H1 (cell line): ENCODE results near the gene QRICH2. TPM values are rescaled to one million over a fixed set of nuclear protein-coding genes. Genes with fewer than 3 reads are reported as not detected.

Source experiments
- CTCF ChIA-PET: fragments of 300-600 bp; sonication (Branson Sonifier 250); formaldehyde crosslinking; loops from one replicate; lab custom pipeline; 2021; ENCODE audit not compliant: partially characterized antibody; lab: Charles Lee
- POLR2A ChIA-PET: fragments of 300-600 bp; sonication (Branson Sonifier 250); formaldehyde crosslinking; loops from one replicate; lab custom pipeline; 2021; ENCODE audit warnings: inconsistent platforms; ENCODE audit not compliant: partially characterized antibody; lab: Charles Lee
- DNase-seq, 2 experiments: peaks; one replicate each; pipeline versions ENCODE4 v3.0.0 to v3.0.0-alpha.2; 2010 to 2022; ENCODE audit warnings: low spot score in 2 of 2, low read depth in 1 of 2, mixed read lengths in 1 of 2
- FAIRE-seq: peaks from 2 replicates; lab custom pipeline; 2011; peaks lifted over from hg19 to GRCh38; lab: Jason Lieb, UNC
- H2AFZ ChIP-seq: 2 replicates; pipeline ENCODE4 v1.8.1; 2012; ENCODE audit warnings: low read length, inconsistent platforms
- H2AK5ac ChIP-seq: 2 replicates; pipeline ENCODE4 v1.6.1; 2013; ENCODE audit warnings: low read depth, low read length
- H2BK120ac ChIP-seq: replicated peaks from 2 replicates; pipeline ENCODE3; 2013; ENCODE audit warnings: low read depth, low read length, inconsistent platforms
- H2BK12ac ChIP-seq: 2 replicates; pipeline ENCODE4 v1.6.1; 2013; ENCODE audit warnings: low read depth, low read length
- H2BK15ac ChIP-seq: 2 replicates; pipeline ENCODE4 v1.6.1; 2013; ENCODE audit warnings: low read length
- H2BK20ac ChIP-seq: 2 replicates; pipeline ENCODE4 v1.6.1; 2013; ENCODE audit warnings: low read length
- H2BK5ac ChIP-seq: 2 replicates; pipeline ENCODE4 v1.6.1; 2013; ENCODE audit warnings: low read depth, low read length
- H3K14ac ChIP-seq: 2 replicates; pipeline ENCODE4 v1.6.1; 2013; ENCODE audit warnings: inconsistent platforms; ENCODE audit not compliant: insufficient read length
- H3K18ac ChIP-seq: 2 replicates; pipeline ENCODE4 v1.6.1; 2013; ENCODE audit warnings: low read length; ENCODE audit errors: extremely low read depth
- H3K23ac ChIP-seq: 2 replicates; pipeline ENCODE4 v1.6.1; 2013; ENCODE audit warnings: inconsistent platforms; ENCODE audit not compliant: insufficient read length
- H3K23me2 ChIP-seq: 2 replicates; pipeline ENCODE4 v1.6.1; 2013; ENCODE audit warnings: low read depth, low read length
- H3K27ac ChIP-seq: 2 replicates; pipeline ENCODE4 v1.6.1; 2011; ENCODE audit warnings: low read depth, low read length, inconsistent platforms
- H3K27me3 ChIP-seq, 4 experiments: replicated peaks in 1 of 4; 1 replicate in 1 of 4; 2 replicates in 3 of 4; pipeline versions ENCODE4 v1.6.1 to v1.8.1; 2011 to 2013; ENCODE audit warnings: low read length in 3 of 4, mild to moderate bottlenecking in 3 of 4, inconsistent platforms in 2 of 4, mixed read lengths in 2 of 4, moderate library complexity in 1 of 4; ENCODE audit not compliant: control insufficient read depth in 3 of 4, insufficient read depth in 3 of 4; ENCODE audit errors: extremely low read depth in 1 of 4
- H3K36me3 ChIP-seq, 4 experiments: 2 replicates each; pipeline versions ENCODE4 v1.6.1 to v1.8.1; 2011 to 2013; ENCODE audit warnings: mild to moderate bottlenecking in 4 of 4, low read length in 3 of 4, moderate library complexity in 2 of 4, control low read depth in 1 of 4, inconsistent platforms in 1 of 4; ENCODE audit not compliant: insufficient read depth in 4 of 4, control insufficient read depth in 2 of 4
- H3K4ac ChIP-seq: replicated peaks from 2 replicates; pipeline ENCODE3; 2013; ENCODE audit warnings: low read length, low read depth, mixed read lengths, inconsistent platforms; ENCODE audit not compliant: insufficient read length
- H3K4me1 ChIP-seq, 4 experiments: replicated peaks in 1 of 4; 1 replicate in 1 of 4; 2 replicates in 3 of 4; pipeline versions ENCODE4 v1.6.1 to v1.8.1; 2011 to 2013; ENCODE audit warnings: low read length in 3 of 4, inconsistent platforms in 2 of 4, mixed read lengths in 1 of 4; ENCODE audit not compliant: insufficient read depth in 4 of 4, control insufficient read depth in 3 of 4
- H3K4me2 ChIP-seq, 2 experiments: 2 replicates each; pipeline versions ENCODE4 v1.6.1 to v1.8.1; 2011 to 2013; ENCODE audit warnings: low read depth in 2 of 2, low read length in 2 of 2, control low read depth in 1 of 2, inconsistent platforms in 1 of 2, mild to moderate bottlenecking in 1 of 2; ENCODE audit not compliant: insufficient read depth in 1 of 2
- H3K4me3 ChIP-seq, 4 experiments: fragments of 200-600, 300-600 bp in 1 of 4; sonication (generic), shearing (Covaris generic), sonication (Bioruptor Twin) in 1 of 4; 2 replicates each; pipeline versions ENCODE4 v1.5.1 to v1.8.1; 2011 to 2016; ENCODE audit warnings: low read length in 4 of 4, low read depth in 3 of 4, control low read depth in 2 of 4, inconsistent platforms in 2 of 4, mild to moderate bottlenecking in 2 of 4, mixed read lengths in 1 of 4, moderate library complexity in 1 of 4; ENCODE audit not compliant: insufficient read depth in 2 of 4; ENCODE audit errors: extremely low read depth in 1 of 4
- H3K56ac ChIP-seq: replicated peaks from 2 replicates; pipeline ENCODE3; 2013; ENCODE audit warnings: low read depth, mild to moderate bottlenecking, mixed read lengths, low read length, inconsistent platforms; ENCODE audit not compliant: insufficient read length
- H3K79me1 ChIP-seq: 2 replicates; pipeline ENCODE4 v1.6.1; 2013; ENCODE audit warnings: low read depth, low read length, control low read depth
- H3K79me2 ChIP-seq, 2 experiments: 2 replicates each; pipeline versions ENCODE4 v1.6.1 to v1.8.1; 2012 to 2013; ENCODE audit warnings: low read length in 2 of 2, mild to moderate bottlenecking in 2 of 2, inconsistent platforms in 1 of 2; ENCODE audit not compliant: insufficient read depth in 2 of 2, control insufficient read depth in 1 of 2
- H3K9ac ChIP-seq, 4 experiments: replicated peaks in 1 of 4; 1 replicate in 1 of 4; 2 replicates in 3 of 4; pipeline versions ENCODE4 v1.6.1 to v1.8.1; 2011 to 2013; ENCODE audit warnings: low read depth in 3 of 4, low read length in 3 of 4, control low read depth in 2 of 4, mild to moderate bottlenecking in 2 of 4, moderate library complexity in 2 of 4, inconsistent platforms in 1 of 4; ENCODE audit errors: extremely low read depth in 1 of 4
- H3K9me3 ChIP-seq, 2 experiments: 2 replicates each; pipeline versions ENCODE4 v1.6.1 to v1.8.1; 2012 to 2013; ENCODE audit warnings: mild to moderate bottlenecking in 2 of 2, moderate library complexity in 2 of 2, control low read depth in 1 of 2, inconsistent platforms in 1 of 2, low read depth in 1 of 2, low read length in 1 of 2, mixed read lengths in 1 of 2; ENCODE audit not compliant: insufficient read depth in 2 of 2
- H4K20me1 ChIP-seq, 2 experiments: replicated peaks in 1 of 2; 2 replicates each; pipeline versions ENCODE3 to v1.8.1; 2011 to 2013; ENCODE audit warnings: inconsistent platforms in 2 of 2, low read length in 2 of 2, mild to moderate bottlenecking in 1 of 2; ENCODE audit not compliant: insufficient read depth in 2 of 2, control insufficient read depth in 1 of 2
- H4K5ac ChIP-seq: 2 replicates; pipeline ENCODE4 v1.6.1; 2013; ENCODE audit warnings: low read length, low read depth, mixed read lengths, inconsistent platforms; ENCODE audit not compliant: insufficient read length
- H4K8ac ChIP-seq: 2 replicates; pipeline ENCODE4 v1.8.0; 2013; ENCODE audit warnings: mild to moderate bottlenecking, moderate library complexity, low read length, inconsistent platforms; ENCODE audit not compliant: insufficient read depth; ENCODE audit errors: extremely low read depth
- H4K91ac ChIP-seq: replicated peaks from 2 replicates; pipeline ENCODE3; 2013; ENCODE audit warnings: low read length, mixed read lengths, inconsistent platforms; ENCODE audit not compliant: insufficient read length
- ASH2L ChIP-seq: fragments of 200-600, 300-600 bp; sonication (generic); IDR thresholded peaks from one replicate; pipeline ENCODE4 v1.7.1; 2017; ENCODE audit warnings: low read length
- KDM4A ChIP-seq: IDR thresholded peaks from one replicate; pipeline ENCODE4 v1.7.1; 2012; ENCODE audit warnings: low read depth, mild to moderate bottlenecking, moderate library complexity, low read length, inconsistent platforms; ENCODE audit not compliant: severe bottlenecking
- PHF8 ChIP-seq: fragments of 200-600 bp; sonication (generic); conservative IDR thresholded peaks from 2 replicates; pipeline ENCODE4 v1.7.1; 2012; ENCODE audit warnings: low read depth, mild to moderate bottlenecking, inconsistent platforms, low read length, moderate library complexity
- SAP30 ChIP-seq: fragments of 300-600 bp; sonication (generic); IDR thresholded peaks from 2 replicates; pipeline ENCODE4 v1.7.1; 2012; ENCODE audit warnings: low read length, moderate library complexity, mild to moderate bottlenecking, inconsistent platforms; ENCODE audit not compliant: insufficient read depth, insufficient replicate concordance
- SRF ChIP-seq: IDR thresholded peaks from 2 replicates; pipeline ENCODE4 v1.6.1; 2011; ENCODE audit warnings: mild to moderate bottlenecking, low read depth, low read length, moderate library complexity
- WGBS, 2 experiments: shearing (Covaris generic) in 1 of 2; methylation state at CpG; one replicate each; pipeline versions ENCODE4 v1.1.6 to v1.1.7; 2013 to 2015; ENCODE audit warnings: low lambda C conversion rate in 2 of 2, mixed read lengths in 2 of 2, inconsistent platforms in 1 of 2, low coverage in 1 of 2, missing lambda C conversion rate in 1 of 2; ENCODE audit not compliant: insufficient replicate concordance in 2 of 2, insufficient coverage in 1 of 2, insufficient read length in 1 of 2; ENCODE audit errors: extremely low coverage in 1 of 2, missing lambda C conversion rate in 1 of 2; 5-methylcytosine and 5-hydroxymethylcytosine counted together
- polyA plus RNA-seq, 7 experiments: library from polyadenylated mRNA; depleted of rRNA in 3 of 7; stranded (reverse) in 5 of 7; unstranded in 2 of 7; fragments of >200 nt in 5 of 7; fragments of 200-250 nt in 2 of 7; gene quantifications; 1 replicate in 5 of 7; 2 replicates in 1 of 7; 4 replicates in 1 of 7; pipeline versions ENCODE4 v1.2.1 to v1.2.3, GENCODE V29; 2011 to 2013; ENCODE audit warnings: missing spikeins in 2 of 7, mixed read lengths in 2 of 7
- total RNA-seq: library from RNA; stranded (reverse); fragmentation: NEBNext Ultra II Directional; extraction: Animal tissue kit (Norgen Biotek cat#: 25700); gene quantifications from 2 replicates; pipeline ENCODE4 v1.2.1, GENCODE V29; 2021
- TF ChIP-seq, protein P1 (sequence below), 3 experiments: IDR thresholded peaks; 1 replicate in 2 of 3; 2 replicates in 1 of 3; pipeline versions ENCODE4 v1.5.1 to v1.6.1; 2011; ENCODE audit warnings: low read length in 3 of 3, mild to moderate bottlenecking in 3 of 3, inconsistent platforms in 2 of 3, low read depth in 1 of 3, moderate library complexity in 1 of 3; ENCODE audit not compliant: insufficient read depth in 1 of 3; ENCODE audit errors: control extremely low read depth in 1 of 3

QRICH2 gene
- total and polyA plus RNA-seq, 2 of the 8 experiments (the other 6 are each of a cell fraction or from before 2014, with no cell fraction given): 2.8 to 3.8 TPM

DNA sequence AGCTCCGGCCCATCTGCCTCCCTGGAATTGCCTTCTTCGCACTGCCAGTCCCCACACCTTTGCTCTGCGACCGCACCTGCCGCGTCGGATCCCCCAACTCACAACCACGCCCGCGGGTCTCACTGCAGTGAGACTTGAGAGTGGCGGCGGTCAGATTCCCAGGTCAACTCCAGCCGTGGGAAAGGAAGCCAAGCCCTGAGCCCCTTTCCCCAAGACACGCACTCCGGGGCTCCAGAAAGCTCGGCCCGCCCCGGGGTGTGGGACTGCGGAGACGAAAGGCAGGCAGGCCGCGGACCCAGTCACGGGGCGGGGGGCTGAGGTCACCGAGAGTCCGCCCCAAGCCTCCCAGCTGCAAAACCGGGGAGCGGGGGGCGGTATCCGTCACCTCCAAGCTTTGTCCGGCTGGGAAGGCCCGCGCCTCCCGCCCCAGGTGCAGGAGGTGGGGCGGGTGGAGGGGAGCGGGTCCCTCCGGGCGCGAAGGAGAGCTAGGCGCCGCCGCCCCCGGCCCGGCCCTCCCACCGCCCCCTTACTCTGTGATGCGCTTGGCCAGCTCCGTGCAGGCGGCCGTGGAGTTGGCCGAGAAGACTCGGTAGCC lies 45.0 kb upstream of the QRICH2 start:
- Histone ChIP-seq H2BK12ac (no peak overlapping the region), H2BK15ac (no peak overlapping the region), H3K79me2 (peaks cover 0 to 10% of the 10 kb centered on the region in 2 experiments; a peak in 1 of 4 replicates), H3K9ac (peak overlapping the region in 3 of 4 experiments; percentile 19 to 59 (median 37); a peak in 5 of 7 replicates), H3K14ac (no peak overlapping the region), H3K4me3 (peak overlapping the region; percentile 67 to 87 (median 72)), H4K20me1 (peaks cover 0 to 4% of the 10 kb centered on the region in 2 experiments), H3K23ac (no peak overlapping the region), H3K4ac (no peak overlapping the region), H3K27me3 (no peaks in the 10 kb centered on the region), H3K79me1 (peaks cover 4% of the 10 kb centered on the region; the same call in 1 of the 2 replicates), H2AK5ac (no peak overlapping the region), H3K56ac (peak overlapping the region; percentile 46), H3K9me3 (no peaks in the 10 kb centered on the region), H4K5ac (no peak overlapping the region), H4K8ac (no peak overlapping the region), H2BK120ac (no peak overlapping the region), H4K91ac (no peak overlapping the region), H3K4me2 (peak overlapping the region; percentile 94 to 100), H2BK5ac (no peak overlapping the region), H3K4me1 (peaks cover 0 to 6% (median 0%) of the 10 kb centered on the region in 4 experiments; a peak in 3 of 7 replicates), H2BK20ac (no peak overlapping the region), H3K18ac (no peak overlapping the region), H3K36me3 (no peaks in the 10 kb centered on the region; a peak in 1 of 8 replicates), H2AFZ (no peak overlapping the region), H3K27ac (no peak overlapping the region), H3K23me2 (peaks cover 9% of the 10 kb centered on the region; the same call in 1 of the 2 replicates)
- WGBS, 2 experiments: 10% methylated on average over 13 of the region's 51 CpGs; no CpG with 5 or more reads in 1 of the 2 experiments
- POLR2A ChIA-PET: interaction anchor here (0.6 to 2.3 kb wide), 13 partner anchors 10 to 374 kb away, joined by 3 to 15 read pairs (median 4); partner anchors contain the start of genes ACOX1, SPHK1 and TEN1
- FAIRE-seq (no peak), DNase-seq (peak in 1 of 2 experiments; percentile 62)
- CTCF ChIA-PET: interaction anchor here (0.8 to 29.3 kb wide), 10 partner anchors 12 to 328 kb away, joined by 3 to 635 read pairs (median 4); partner anchors contain the start of gene SPHK1
- TF ChIP-seq PHF8 (no peak), SAP30 (peak; percentile 81), KDM4A (peak; percentile 46), SRF (no peak), ASH2L (no peak)
- TF ChIP-seq, protein P1, sequence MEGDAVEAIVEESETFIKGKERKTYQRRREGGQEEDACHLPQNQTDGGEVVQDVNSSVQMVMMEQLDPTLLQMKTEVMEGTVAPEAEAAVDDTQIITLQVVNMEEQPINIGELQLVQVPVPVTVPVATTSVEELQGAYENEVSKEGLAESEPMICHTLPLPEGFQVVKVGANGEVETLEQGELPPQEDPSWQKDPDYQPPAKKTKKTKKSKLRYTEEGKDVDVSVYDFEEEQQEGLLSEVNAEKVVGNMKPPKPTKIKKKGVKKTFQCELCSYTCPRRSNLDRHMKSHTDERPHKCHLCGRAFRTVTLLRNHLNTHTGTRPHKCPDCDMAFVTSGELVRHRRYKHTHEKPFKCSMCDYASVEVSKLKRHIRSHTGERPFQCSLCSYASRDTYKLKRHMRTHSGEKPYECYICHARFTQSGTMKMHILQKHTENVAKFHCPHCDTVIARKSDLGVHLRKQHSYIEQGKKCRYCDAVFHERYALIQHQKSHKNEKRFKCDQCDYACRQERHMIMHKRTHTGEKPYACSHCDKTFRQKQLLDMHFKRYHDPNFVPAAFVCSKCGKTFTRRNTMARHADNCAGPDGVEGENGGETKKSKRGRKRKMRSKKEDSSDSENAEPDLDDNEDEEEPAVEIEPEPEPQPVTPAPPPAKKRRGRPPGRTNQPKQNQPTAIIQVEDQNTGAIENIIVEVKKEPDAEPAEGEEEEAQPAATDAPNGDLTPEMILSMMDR (IDR thresholded peaks at IDR 0.05; ENCODE audit: control extremely low read depth in 1 of 3, insufficient read depth in 1 of 3, low read depth in 1 of 3, low read length in 3 of 3): no peak
